SU-DHL-6 (cell line): ENCODE results near the gene TMEM203.
A peak's percentile ranks its signal among the peaks of the same experiment; 100 is the strongest.

Experiments
- H2AFZ ChIP-seq: fragments of 200-600 bp; sonication (generic); 2 replicates; pipeline ENCODE4 v1.6.1; 2014; ENCODE audit warnings: low read depth, mild to moderate bottlenecking, moderate library complexity, mixed read lengths, antibody characterized with exemption, low read length; ENCODE audit not compliant: severe bottlenecking
- H3F3A ChIP-seq: fragments of 200-600 bp; shearing (Covaris generic); 2 replicates; pipeline ENCODE4 v1.6.0; 2016; ENCODE audit warnings: antibody characterized with exemption, mild to moderate bottlenecking; ENCODE audit not compliant: insufficient read depth
- H3K27ac ChIP-seq: fragments of 200-600 bp; sonication (generic); 2 replicates; pipeline ENCODE4 v1.5.1; 2016; ENCODE audit warnings: low read depth, mild to moderate bottlenecking, low read length, moderate library complexity, mixed read lengths
- H3K27me3 ChIP-seq: fragments of 200-600 bp; sonication (generic), shearing (Covaris generic); 2 replicates; pipeline ENCODE4 v1.6.0; 2014; ENCODE audit warnings: mild to moderate bottlenecking, low read length
- H3K36me3 ChIP-seq: fragments of 200-600 bp; sonication (generic); 2 replicates; pipeline ENCODE4 v1.6.1; 2014; ENCODE audit warnings: mild to moderate bottlenecking, low read length, mixed read lengths
- H3K4me2 ChIP-seq: fragments of 300-600, 200-600 bp; shearing (Covaris generic), sonication (generic); 2 replicates; pipeline ENCODE4 v1.6.0; 2014; ENCODE audit warnings: low read length, low read depth, mild to moderate bottlenecking; ENCODE audit not compliant: poor library complexity, severe bottlenecking
- H3K4me3 ChIP-seq: fragments of 200-600 bp; sonication (generic); 2 replicates; pipeline ENCODE4 v1.5.1; 2014; ENCODE audit warnings: antibody characterized with exemption, low read length, mild to moderate bottlenecking, mixed read lengths; ENCODE audit not compliant: insufficient read depth, poor library complexity, severe bottlenecking
- H3K79me2 ChIP-seq: fragments of 200-600 bp; sonication (generic); 2 replicates; pipeline ENCODE4 v1.6.1; 2014; ENCODE audit warnings: mild to moderate bottlenecking, low read length, moderate library complexity; ENCODE audit not compliant: insufficient read depth
- H3K9ac ChIP-seq: fragments of 200-600 bp; sonication (generic); 2 replicates; pipeline ENCODE4 v1.7.0; 2014; ENCODE audit warnings: mild to moderate bottlenecking, low read length
- H3K9me2 ChIP-seq: fragments of 200-600 bp; sonication (generic); replicated peaks from 2 replicates; pipeline ENCODE4 v1.6.1; 2014; ENCODE audit warnings: low read length; ENCODE audit not compliant: insufficient read depth
- H3K9me3 ChIP-seq: fragments of 200-600 bp; sonication (generic); 2 replicates; pipeline ENCODE4 v1.6.1; 2014; ENCODE audit warnings: low read length, mixed read lengths; ENCODE audit not compliant: insufficient read depth
- H4K20me1 ChIP-seq: fragments of 200-600 bp; sonication (generic); 2 replicates; pipeline ENCODE4 v1.6.1; 2014; ENCODE audit warnings: low read depth, mild to moderate bottlenecking, antibody characterized with exemption, low read length, moderate library complexity, mixed read lengths
- CTCF ChIP-seq: fragments of 200-600 bp; sonication (generic); IDR thresholded peaks from one replicate; pipeline ENCODE4 v1.5.1; 2017; ENCODE audit warnings: antibody characterized with exemption, mild to moderate bottlenecking, low read length, moderate library complexity; ENCODE audit not compliant: insufficient read depth, poor library complexity, severe bottlenecking
- EZH2phosphoT487 ChIP-seq: fragments of 200-600 bp; sonication (generic), shearing (Covaris generic); conservative IDR thresholded peaks from 2 replicates; pipeline ENCODE4 v1.6.1; 2018; ENCODE audit warnings: mild to moderate bottlenecking, antibody characterized with exemption, low read length, moderate library complexity, mixed read lengths

The TMEM203 gene

GRCh38 chr9:137242269-137243203, 37.1 kb upstream of the TMEM203 start:
- H4K20me1 ChIP-seq, result peaks cover 9% of the 10 kb centered on the region; the same call in 1 of the 2 replicates
- peaks cover 15% of the 10 kb centered on the region for H3K79me2 ChIP-seq
- H2AFZ ChIP-seq, result no peak overlapping the region
- H3F3A ChIP-seq, result peaks cover 7% of the 10 kb centered on the region; the same call in 1 of the 2 replicates
- H3K4me2 ChIP-seq, result peak overlapping the region; percentile 64
- TF ChIP-seq CTCF (no peak), EZH2phosphoT487 (no peak)
- no peaks in the 10 kb centered on the region for H3K9me3 ChIP-seq
- no peaks in the 10 kb centered on the region for H3K27me3 ChIP-seq
- no peaks in the 10 kb centered on the region for H3K9me2 ChIP-seq
- H3K27ac ChIP-seq, result no peak overlapping the region
- H3K9ac ChIP-seq, result peak overlapping the region; percentile 97
- H3K4me3 ChIP-seq, result peak overlapping the region; percentile 93
- H3K36me3 ChIP-seq, result peaks cover 8% of the 10 kb centered on the region; the same call in 1 of the 2 replicates

- Histone ChIP-seq H3K4me3 (peak overlapping the region; percentile 93), H3K9me2 (no peaks in the 10 kb centered on the region), H3K27ac (peak overlapping the region; percentile 68), H3K36me3 (peaks cover 8% of the 10 kb centered on the region; the same call in 1 of the 2 replicates), H4K20me1 (peaks cover 9% of the 10 kb centered on the region; the same call in 1 of the 2 replicates), H2AFZ (no peak overlapping the region), H3K79me2 (peaks cover 15% of the 10 kb centered on the region), H3K4me2 (peak overlapping the region; percentile 64), H3F3A (peaks cover 7% of the 10 kb centered on the region; the same call in 1 of the 2 replicates), H3K9ac (peak overlapping the region; percentile 97), H3K27me3 (no peaks in the 10 kb centered on the region), H3K9me3 (no peaks in the 10 kb centered on the region)
- TF ChIP-seq CTCF, result no peak
- TF ChIP-seq EZH2phosphoT487, result no peak
Observed at GRCh38 chr9:137241490-137242268, 36.2 kb upstream of the TMEM203 start.

- Histone ChIP-seq H2AFZ (peak within 1 kb of the TSS; percentile 86), H3K4me2 (peak within 1 kb of the TSS; percentile 83), H3K27ac (peak within 1 kb of the TSS; percentile 91), H3K9me3 (no peaks in the 10 kb centered on the region), H3K9me2 (no peaks in the 10 kb centered on the region), H3K79me2 (peaks cover 15% of the 10 kb centered on the region), H4K20me1 (peaks cover 9% of the 10 kb centered on the region; the same call in 1 of the 2 replicates), H3K36me3 (peaks cover 8% of the 10 kb centered on the region; the same call in 1 of the 2 replicates), H3K9ac (peak within 1 kb of the TSS; percentile 97), H3F3A (peaks cover 7% of the 10 kb centered on the region; the same call in 1 of the 2 replicates), H3K4me3 (peak within 1 kb of the TSS; percentile 93), H3K27me3 (no peaks in the 10 kb centered on the region)
- TF ChIP-seq EZH2phosphoT487 (no peak), CTCF (no peak)
Observed at GRCh38 chr9:137240841-137241489, 35.5 kb upstream of the TMEM203 start, which contains the start of gene TUBB4B. Gene TUBB4B (plus strand): TSS chr9:137241287. CDS start chr9:137241361, 74 bp downstream.
